Measurements from ENCODE around the gene FAM111A. TPM values are rescaled to one million over a fixed set of nuclear protein-coding genes. Genes with fewer than 3 reads are reported as not detected.

FAM111A gene
- polyA plus RNA-seq, 3 donors = 34.6 to 101 (median 55.7) TPM

- peak; percentile 92 for TF ChIP-seq CTCF (IDR thresholded peaks at IDR 0.05)
- intact Hi-C loops (cut with micrococcal nuclease) = loop anchor here (2.0 to 5.0 kb wide), 5 partner anchors 36 to 261 kb away; no protein-coding TSS in a partner anchor
- peak within 1 kb of the TSS in 3 of 7 donors; percentile 21 to 66 (median 27) for H3K27ac Mint-ChIP-seq
- H3K9me3 Mint-ChIP-seq = peaks cover 0 to 4% (median 0%) of the 10 kb centered on the region in 7 donors
- H3K4me3 ChIP-seq (replicated peaks in 1 of 3; ENCODE audit: low read depth in 2 of 3, low read length in 3 of 3) = peak within 1 kb of the TSS; percentile 65 to 82 (median 67)
- H2AFZ ChIP-seq (ENCODE audit: insufficient read depth, low read depth, low read length, poor library complexity, severe bottlenecking) = peak within 1 kb of the TSS; percentile 75
- peaks cover 15 to 22% (median 20%) of the 10 kb centered on the region in 3 donors for H3K27me3 Mint-ChIP-seq (ENCODE audit: low read depth in 3 of 3)
- H3K27me3 ChIP-seq (ENCODE audit: control insufficient read depth in 2 of 2, insufficient read depth in 2 of 2, low read length in 2 of 2) = peaks cover 0 to 9% of the 10 kb centered on the region in 2 donors
- H3K9me3 ChIP-seq (replicated peaks in 1 of 2; ENCODE audit: control insufficient read depth in 1 of 2, insufficient read depth in 1 of 2, low read length in 2 of 2) = no peaks in the 10 kb centered on the region
- WGBS (ENCODE audit: insufficient coverage) = under 1% methylated on average over 59 of the region's 64 CpGs
- peak within 1 kb of the TSS; percentile 83 for H3K4me2 ChIP-seq (replicated peaks; ENCODE audit: extremely low read depth, low read length, poor library complexity, severe bottlenecking)
- peak within 1 kb of the TSS; percentile 90 to 97 for H3K4me3 Mint-ChIP-seq
- DNase-seq = peak; percentile 87 to 96 (median 90)
- H3K36me3 ChIP-seq (replicated peaks in 1 of 2; ENCODE audit: control insufficient read depth in 1 of 2, insufficient read depth in 2 of 2, low read length in 2 of 2) = no peaks in the 10 kb centered on the region
- H3K36me3 Mint-ChIP-seq = peaks cover 1 to 4% of the 10 kb centered on the region in 2 donors
- peaks cover 5% of the 10 kb centered on the region for H3K79me2 ChIP-seq (ENCODE audit: insufficient read depth, low read length)
- peak within 1 kb of the TSS; percentile 41 for H3K9ac ChIP-seq (ENCODE audit: insufficient read depth, low read length, poor library complexity, severe bottlenecking)
- H3K4me1 Mint-ChIP-seq = peaks cover 20% of the 10 kb centered on the region
- H3K4me1 ChIP-seq (ENCODE audit: control insufficient read depth in 1 of 2, insufficient read depth in 2 of 2, low read length in 2 of 2) = peaks cover 14 to 17% of the 10 kb centered on the region in 2 donors
- H3K27ac ChIP-seq (ENCODE audit: low read depth in 1 of 2, low read length in 2 of 2) = peak within 1 kb of the TSS; percentile 31 to 71
- H4K20me1 ChIP-seq (ENCODE audit: insufficient read depth, low read length) = peaks cover 11% of the 10 kb centered on the region
Observed at GRCh38 chr11:59171508-59172322, 29.1 kb downstream of the FAM111A start, which contains the start of gene DTX4. DTX4 (plus strand) TSS chr11:59172132; CDS start chr11:59172596, 464 bp downstream.

- intact Hi-C loops (cut with micrococcal nuclease) = loop anchor here (2.0 to 5.0 kb wide), 4 partner anchors 35 to 260 kb away; no protein-coding TSS in a partner anchor
- Histone ChIP-seq H3K4me2 (replicated peaks; ENCODE audit: extremely low read depth, low read length, poor library complexity, severe bottlenecking) (peak overlapping the region; percentile 83), H3K27ac (ENCODE audit: low read depth in 1 of 2, low read length in 2 of 2) (peak overlapping the region in 1 of 2 donors; percentile 71), H3K79me2 (ENCODE audit: insufficient read depth, low read length) (peaks cover 5% of the 10 kb centered on the region), H4K20me1 (ENCODE audit: insufficient read depth, low read length) (peaks cover 11% of the 10 kb centered on the region), H2AFZ (ENCODE audit: insufficient read depth, low read depth, low read length, poor library complexity, severe bottlenecking) (peak overlapping the region; percentile 75), H3K4me3 (replicated peaks in 1 of 3; ENCODE audit: low read depth in 2 of 3, low read length in 3 of 3) (peak overlapping the region; percentile 65 to 82 (median 67)), H3K9me3 (replicated peaks in 1 of 2; ENCODE audit: control insufficient read depth in 1 of 2, insufficient read depth in 1 of 2, low read length in 2 of 2) (no peaks in the 10 kb centered on the region), H3K27me3 (ENCODE audit: control insufficient read depth in 2 of 2, insufficient read depth in 2 of 2, low read length in 2 of 2) (peaks cover 0 to 9% of the 10 kb centered on the region in 2 donors), H3K4me1 (ENCODE audit: control insufficient read depth in 1 of 2, insufficient read depth in 2 of 2, low read length in 2 of 2) (peaks cover 14 to 17% of the 10 kb centered on the region in 2 donors), H3K36me3 (replicated peaks in 1 of 2; ENCODE audit: control insufficient read depth in 1 of 2, insufficient read depth in 2 of 2, low read length in 2 of 2) (no peaks in the 10 kb centered on the region), H3K9ac (ENCODE audit: insufficient read depth, low read length, poor library complexity, severe bottlenecking) (peak overlapping the region; percentile 41)
- peak overlapping the region; percentile 90 to 97 for H3K4me3 Mint-ChIP-seq
- 0% methylated on average over 60 of the region's 70 CpGs for WGBS (ENCODE audit: insufficient coverage)
- peaks cover 9% of the 10 kb centered on the region in 2 donors for H3K36me3 Mint-ChIP-seq
- H3K27me3 Mint-ChIP-seq (ENCODE audit: low read depth in 3 of 3) = peaks cover 15 to 21% (median 20%) of the 10 kb centered on the region in 3 donors
- peaks cover 0 to 4% (median 0%) of the 10 kb centered on the region in 7 donors for H3K9me3 Mint-ChIP-seq
- peak in 1 of 3 donors; percentile 22 for DNase-seq
- H3K27ac Mint-ChIP-seq = peak overlapping the region in 3 of 7 donors; percentile 21 to 66 (median 27)
- peaks cover 20% of the 10 kb centered on the region for H3K4me1 Mint-ChIP-seq
- TF ChIP-seq CTCF (IDR thresholded peaks at IDR 0.05) = no peak
Observed at GRCh38 chr11:59172345-59173079, 29.9 kb downstream of the FAM111A start.

All from CD14-positive monocyte (primary cell).